ENCODE measurements around the gene GMDS.

The GMDS gene

DNA sequence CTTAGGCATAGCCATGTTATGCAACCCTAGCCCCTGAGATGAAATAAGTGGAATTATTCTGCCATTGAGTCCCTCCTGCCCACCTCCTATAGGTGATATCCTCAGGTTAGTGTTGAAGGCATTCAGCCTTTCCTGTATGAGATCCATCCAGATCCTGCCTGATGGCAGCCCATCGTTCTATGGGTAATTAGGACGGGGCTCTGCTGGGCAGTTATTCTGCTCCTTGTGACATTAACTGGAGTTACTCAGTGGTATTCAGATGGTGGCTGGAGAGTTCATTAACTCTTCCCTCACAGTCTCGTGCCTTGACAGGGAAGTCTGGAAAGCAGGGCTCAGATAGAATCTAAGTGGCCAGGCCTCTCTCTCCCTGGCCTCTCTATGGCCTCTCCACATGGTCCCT lies 9.3 kb upstream of the GMDS start:
- Histone ChIP-seq H3K4me1 (ENCODE audit: insufficient read depth, low read length) (no peaks in the 10 kb centered on the region), H3K9me3 (ENCODE audit: control insufficient read depth, insufficient read depth, low read length) (no peaks in the 10 kb centered on the region), H3K9ac (ENCODE audit: low read depth, low read length) (no peak overlapping the region), H3K36me3 (ENCODE audit: insufficient read depth, low read length) (no peaks in the 10 kb centered on the region; the same call in 1 of the 2 replicates)

DNA sequence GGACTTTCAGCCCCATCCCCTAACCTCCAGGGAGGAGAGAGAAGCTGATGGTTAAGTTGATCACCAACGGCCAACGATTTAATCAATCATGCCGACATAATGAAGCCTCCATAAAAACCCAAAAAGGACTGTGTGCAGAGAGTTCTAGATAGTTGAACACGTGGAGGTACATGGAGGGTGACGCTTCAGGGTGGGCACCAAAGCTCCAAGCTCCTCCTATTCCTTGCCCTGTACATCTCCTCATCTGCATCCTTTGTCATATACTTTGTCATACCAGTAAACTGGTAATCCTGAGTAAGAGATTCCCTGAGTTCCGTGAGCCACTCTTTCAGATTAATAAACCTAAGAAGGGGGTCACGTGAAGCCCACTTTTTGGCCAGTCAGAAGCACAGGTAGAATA lies 3.7 kb upstream of the GMDS start:
- Histone ChIP-seq H3K4me1 (ENCODE audit: insufficient read depth, low read length) (no peaks in the 10 kb centered on the region), H3K9ac (ENCODE audit: low read depth, low read length) (no peak overlapping the region), H3K36me3 (ENCODE audit: insufficient read depth, low read length) (no peaks in the 10 kb centered on the region; the same call in 1 of the 2 replicates)

DNA sequence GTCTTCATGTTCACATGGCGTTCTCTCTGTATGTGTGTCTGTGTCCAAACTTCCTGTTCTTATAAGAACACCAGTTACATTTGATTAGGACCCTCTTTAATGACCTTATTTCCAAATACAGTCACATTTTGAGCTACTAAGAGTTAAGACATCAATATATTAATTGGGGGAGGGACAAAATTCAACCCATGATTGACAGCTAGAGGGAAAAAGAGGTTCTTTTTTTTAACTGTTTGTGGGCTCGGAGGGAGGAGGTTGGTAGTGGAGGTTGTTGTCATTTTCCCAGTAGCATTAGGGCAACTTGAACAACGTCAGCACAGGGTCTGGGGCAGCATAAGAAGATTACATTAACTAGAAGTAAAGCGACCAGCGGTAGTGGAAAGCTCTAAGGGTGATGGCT lies 2.3 kb upstream of the GMDS start:
- Histone ChIP-seq H3K9ac (ENCODE audit: low read depth, low read length) (no peak overlapping the region), H3K9me3 (ENCODE audit: control insufficient read depth, insufficient read depth, low read length) (no peaks in the 10 kb centered on the region), H3K4me1 (ENCODE audit: insufficient read depth, low read length) (no peaks in the 10 kb centered on the region; the same call in 1 of the 2 replicates), H3K36me3 (ENCODE audit: insufficient read depth, low read length) (no peaks in the 10 kb centered on the region; the same call in 1 of the 2 replicates)

More for the DNA sequence above, 3.7 kb upstream of the GMDS start:
- no peaks in the 10 kb centered on the region for H3K9me3 ChIP-seq (ENCODE audit: control insufficient read depth, insufficient read depth, low read length)

DNA sequence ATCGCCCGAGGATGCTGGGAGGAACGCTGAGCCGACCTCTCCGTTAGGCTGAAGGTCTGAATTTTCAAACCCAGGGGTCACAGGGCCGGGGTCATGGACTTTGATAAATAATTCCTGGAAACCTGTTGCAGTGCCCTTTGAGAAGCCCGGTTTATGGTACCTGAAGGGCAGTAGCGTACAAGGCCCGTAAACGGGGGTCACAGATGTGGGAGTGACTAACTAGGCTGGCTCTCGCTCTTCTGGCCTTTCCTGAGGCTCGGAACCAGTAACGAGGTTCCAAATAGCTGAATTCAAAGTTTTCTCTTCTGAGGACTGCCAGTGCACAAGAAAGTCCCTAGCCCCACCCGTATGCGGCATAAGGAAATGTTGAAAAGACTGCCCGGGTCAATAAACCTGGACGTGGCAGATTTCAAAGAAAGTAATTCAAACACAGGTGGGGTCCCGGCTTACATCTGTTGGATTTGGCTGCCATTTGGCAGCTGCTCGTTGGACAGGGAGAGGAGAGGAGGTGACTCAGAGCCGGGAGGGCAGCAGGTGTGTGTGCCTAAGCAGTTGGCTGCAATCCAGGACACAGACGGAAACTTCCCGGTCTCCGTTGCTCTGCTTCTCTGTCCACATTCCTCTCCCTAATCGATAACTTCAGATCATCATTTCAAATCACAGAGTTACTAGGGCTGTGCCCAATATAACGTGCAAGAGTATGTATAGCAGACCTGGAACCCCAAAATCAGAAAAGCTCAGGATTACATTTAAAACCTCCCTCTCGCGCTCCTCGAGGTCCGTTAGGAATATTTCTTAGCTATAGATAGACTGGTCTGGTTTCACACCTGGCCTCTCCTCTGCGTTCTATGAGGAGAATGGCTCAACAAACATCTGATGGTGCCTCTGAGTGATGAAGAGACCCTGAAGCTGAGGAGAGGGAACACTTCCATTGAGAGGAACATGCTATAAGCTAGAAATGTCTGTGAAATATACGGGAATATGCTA lies 765 bp upstream of the GMDS start:
- H3K9ac ChIP-seq (ENCODE audit: low read depth, low read length), result peak overlapping the region; percentile 82
- no peaks in the 10 kb centered on the region for H3K9me3 ChIP-seq (ENCODE audit: control insufficient read depth, insufficient read depth, low read length)
- H3K4me1 ChIP-seq (ENCODE audit: insufficient read depth, low read length), result peaks cover 13% of the 10 kb centered on the region; the same call in 1 of the 2 replicates
- no peaks in the 10 kb centered on the region; the same call in 1 of the 2 replicates for H3K36me3 ChIP-seq (ENCODE audit: insufficient read depth, low read length)

DNA sequence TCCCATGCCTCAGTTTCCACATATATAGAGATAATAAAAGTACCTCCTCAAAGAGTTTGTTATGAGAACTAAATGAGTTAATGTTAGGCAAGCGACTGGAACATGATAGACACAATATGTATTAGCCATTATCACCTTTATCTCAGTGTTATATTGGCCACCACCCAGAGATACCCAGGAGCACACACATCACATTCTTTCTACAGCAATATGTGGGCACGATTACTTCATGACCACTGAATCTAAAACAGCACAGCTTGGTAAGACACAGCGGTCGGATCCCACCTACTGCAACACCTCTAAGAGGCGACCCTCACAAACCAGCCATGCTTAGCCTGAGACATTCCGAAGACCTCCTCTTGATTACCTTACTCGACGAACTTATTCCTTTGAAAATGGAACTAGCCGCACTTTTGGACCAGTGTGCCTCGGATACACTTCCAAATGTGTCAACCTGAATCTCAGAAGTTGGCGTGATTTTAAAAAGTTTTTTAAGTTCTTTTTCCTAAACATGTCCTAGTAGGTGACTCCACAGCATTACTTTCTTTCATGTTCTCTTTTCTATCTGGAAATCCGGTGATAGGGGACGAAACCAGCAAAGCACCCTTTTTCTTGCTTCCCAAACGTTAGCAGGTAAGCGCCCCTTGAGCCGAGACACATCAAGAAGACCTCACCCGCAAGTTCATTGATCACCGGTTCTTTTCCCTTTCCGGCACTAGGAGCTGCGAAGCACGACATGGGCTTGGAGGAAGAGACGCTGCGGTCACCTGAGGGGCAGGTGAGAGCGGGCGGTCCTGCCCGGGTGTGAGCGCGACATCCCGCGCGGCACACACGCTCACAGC lies 923 bp downstream of the GMDS start:
- Histone ChIP-seq H3K4me1 (ENCODE audit: insufficient read depth, low read length) (peaks cover 15% of the 10 kb centered on the region; the same call in 1 of the 2 replicates), H3K9ac (ENCODE audit: low read depth, low read length) (peak overlapping the region; percentile 82), H3K9me3 (ENCODE audit: control insufficient read depth, insufficient read depth, low read length) (no peaks in the 10 kb centered on the region), H3K36me3 (ENCODE audit: insufficient read depth, low read length) (no peaks in the 10 kb centered on the region; the same call in 1 of the 2 replicates)

DNA sequence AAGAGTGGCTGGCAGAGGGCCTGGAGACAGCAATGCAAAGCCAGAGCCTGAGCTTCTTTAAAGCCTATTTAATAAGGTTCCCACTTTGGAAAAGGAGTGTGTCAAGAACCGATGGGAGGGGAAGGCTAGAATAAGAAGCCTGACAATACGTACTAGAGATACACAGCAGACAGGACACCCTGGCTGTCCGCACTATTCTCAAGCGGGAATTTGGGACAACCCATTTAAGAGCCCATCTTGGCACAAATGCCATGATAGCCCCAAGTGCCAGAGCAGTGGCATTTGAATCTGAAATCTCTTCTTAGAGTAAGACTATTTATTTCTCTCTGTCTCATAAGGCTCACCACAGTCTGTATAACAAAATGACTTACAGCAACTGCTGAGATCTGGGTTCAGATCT lies 3.1 kb downstream of the GMDS start:
- H3K36me3 ChIP-seq (ENCODE audit: insufficient read depth, low read length), result no peaks in the 10 kb centered on the region
- H3K4me1 ChIP-seq (ENCODE audit: insufficient read depth, low read length), result peaks cover 15% of the 10 kb centered on the region; the same call in 1 of the 2 replicates
- no peaks in the 10 kb centered on the region for H3K9me3 ChIP-seq (ENCODE audit: control insufficient read depth, insufficient read depth, low read length)
- H3K9ac ChIP-seq (ENCODE audit: low read depth, low read length), result no peak overlapping the region

DNA sequence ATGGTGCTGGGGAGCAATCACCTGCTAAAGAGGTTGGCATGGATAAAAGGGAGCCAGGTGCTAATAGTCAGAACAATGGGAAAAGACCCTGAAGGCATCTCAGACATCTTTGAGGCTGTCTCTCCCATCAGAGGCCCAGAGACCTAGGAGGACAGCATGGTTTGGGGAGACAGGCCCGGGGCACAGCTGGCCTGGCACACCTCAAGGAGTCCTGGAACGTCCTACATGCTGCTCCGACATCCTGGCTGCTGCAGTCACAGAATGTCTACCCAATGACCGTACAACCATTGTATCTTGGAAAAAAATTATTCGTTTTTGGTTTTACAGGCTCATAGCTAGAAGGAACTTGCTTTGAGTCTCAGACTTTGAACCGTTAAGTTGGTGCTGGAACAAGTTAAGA lies 4.4 kb downstream of the GMDS start:
- H3K4me1 ChIP-seq (ENCODE audit: insufficient read depth, low read length), result peaks cover 15% of the 10 kb centered on the region; the same call in 1 of the 2 replicates
- H3K9ac ChIP-seq (ENCODE audit: low read depth, low read length), result no peak overlapping the region
- H3K36me3 ChIP-seq (ENCODE audit: insufficient read depth, low read length), result no peaks in the 10 kb centered on the region
- no peaks in the 10 kb centered on the region for H3K9me3 ChIP-seq (ENCODE audit: control insufficient read depth, insufficient read depth, low read length)

DNA sequence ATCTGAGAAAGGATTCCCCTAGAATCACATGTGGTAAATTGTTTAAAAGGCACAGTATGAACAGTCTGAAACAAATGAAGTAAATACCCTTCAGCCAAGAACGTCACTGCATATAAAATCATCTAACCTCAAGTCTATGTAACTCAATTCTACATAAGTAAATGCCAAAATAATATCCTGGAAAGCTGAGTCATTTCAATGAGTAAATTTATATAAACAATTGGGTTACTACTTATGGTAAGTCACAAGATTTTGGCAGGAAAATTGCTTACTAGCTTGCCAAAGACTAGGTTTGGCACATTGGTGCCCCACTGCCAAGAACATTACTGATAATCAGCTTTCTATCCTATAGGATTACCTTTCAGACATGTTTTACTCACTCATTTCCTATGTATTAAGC lies 8.4 kb downstream of the GMDS start:
- peaks cover 10% of the 10 kb centered on the region; the same call in 1 of the 2 replicates for H3K4me1 ChIP-seq (ENCODE audit: insufficient read depth, low read length)
- H3K36me3 ChIP-seq (ENCODE audit: insufficient read depth, low read length), result no peaks in the 10 kb centered on the region
- H3K9me3 ChIP-seq (ENCODE audit: control insufficient read depth, insufficient read depth, low read length), result no peaks in the 10 kb centered on the region
- H3K9ac ChIP-seq (ENCODE audit: low read depth, low read length), result no peak overlapping the region

DNA sequence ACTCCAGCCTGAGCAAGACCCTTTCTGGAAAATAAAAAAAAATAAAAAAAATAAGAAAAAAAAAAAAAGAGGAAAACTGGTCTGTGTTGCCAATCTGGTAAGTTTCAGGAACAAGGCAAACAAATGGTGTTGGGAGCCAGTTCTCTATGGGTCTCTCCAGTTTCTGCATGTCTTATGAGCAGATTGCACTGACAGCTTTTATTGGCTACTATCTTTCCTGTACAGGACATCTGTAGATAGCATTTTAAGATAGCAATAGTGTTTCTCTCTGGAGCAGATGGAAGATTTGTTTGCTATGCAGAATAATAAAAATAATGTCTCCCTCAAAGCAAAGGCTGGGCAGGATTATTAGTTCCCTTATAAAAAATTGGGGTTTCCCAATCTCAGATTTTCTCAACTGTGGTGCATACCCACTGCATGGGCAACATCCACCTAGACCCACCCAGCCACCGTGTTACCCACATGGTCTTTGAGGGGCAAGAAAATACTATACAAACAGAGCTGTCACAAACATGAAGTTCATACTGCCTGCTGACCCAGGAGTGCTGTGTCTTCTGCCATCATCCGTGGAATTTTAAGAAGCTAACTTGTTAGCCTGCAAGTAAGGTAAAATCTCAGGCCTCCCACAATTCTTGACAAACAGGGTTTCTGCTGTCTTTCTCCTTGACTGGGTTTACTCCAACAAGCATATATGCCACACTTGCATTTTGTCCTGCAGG lies 9.5 kb downstream of the GMDS start:
- Histone ChIP-seq H3K36me3 (ENCODE audit: insufficient read depth, low read length) (no peaks in the 10 kb centered on the region), H3K9me3 (ENCODE audit: control insufficient read depth, insufficient read depth, low read length) (no peaks in the 10 kb centered on the region), H3K4me1 (ENCODE audit: insufficient read depth, low read length) (peaks cover 7% of the 10 kb centered on the region; the same call in 1 of the 2 replicates), H3K9ac (ENCODE audit: low read depth, low read length) (no peak overlapping the region)

DNA sequence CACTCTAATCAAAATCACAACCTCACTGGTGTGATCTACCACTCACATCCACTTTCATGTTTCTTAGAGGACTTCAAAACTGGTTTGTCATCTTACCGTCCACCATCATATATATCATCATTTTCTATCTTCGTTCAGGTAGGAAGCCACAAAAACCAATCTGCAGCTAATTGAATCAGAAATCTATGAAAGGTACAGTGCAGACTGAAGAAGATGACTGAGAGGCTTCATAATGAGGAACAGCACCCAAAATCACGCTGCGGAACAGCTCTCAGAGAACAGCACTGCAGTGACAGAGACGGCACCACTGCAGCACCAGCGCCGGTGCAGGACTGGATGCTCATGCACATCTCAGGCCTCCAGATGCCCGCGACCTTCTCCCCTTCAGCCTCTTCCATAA lies 13.0 kb downstream of the GMDS start:
- no peaks in the 10 kb centered on the region for H3K36me3 ChIP-seq (ENCODE audit: insufficient read depth, low read length)
- H3K9ac ChIP-seq (ENCODE audit: low read depth, low read length), result no peak overlapping the region
- peaks cover 14% of the 10 kb centered on the region; the same call in 1 of the 2 replicates for H3K4me1 ChIP-seq (ENCODE audit: insufficient read depth, low read length)
- H3K9me3 ChIP-seq (ENCODE audit: control insufficient read depth, insufficient read depth, low read length), result no peaks in the 10 kb centered on the region

DNA sequence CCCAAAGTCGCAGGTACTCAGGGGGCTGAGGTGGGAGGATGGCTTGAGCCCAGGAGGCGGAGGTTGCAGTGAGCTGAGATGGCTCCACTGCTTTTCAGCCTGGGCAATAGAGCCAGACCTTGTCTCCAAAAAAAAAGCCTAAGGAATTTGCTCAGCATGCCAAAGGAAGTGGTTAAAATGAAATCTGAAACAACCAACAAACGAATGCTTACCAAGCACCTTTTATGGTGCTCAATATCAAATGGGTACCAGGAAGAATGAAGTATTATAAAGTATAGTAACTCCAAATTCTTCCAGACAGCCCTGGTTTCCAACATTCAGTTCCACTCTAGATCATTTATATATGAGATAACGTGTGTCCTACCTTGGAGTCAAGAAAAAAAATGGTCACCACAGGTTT lies 14.0 kb downstream of the GMDS start:
- Histone ChIP-seq H3K9me3 (ENCODE audit: control insufficient read depth, insufficient read depth, low read length) (no peaks in the 10 kb centered on the region), H3K36me3 (ENCODE audit: insufficient read depth, low read length) (no peaks in the 10 kb centered on the region), H3K4me1 (ENCODE audit: insufficient read depth, low read length) (peaks cover 14% of the 10 kb centered on the region; the same call in 1 of the 2 replicates), H3K9ac (ENCODE audit: low read depth, low read length) (no peak overlapping the region)

DNA sequence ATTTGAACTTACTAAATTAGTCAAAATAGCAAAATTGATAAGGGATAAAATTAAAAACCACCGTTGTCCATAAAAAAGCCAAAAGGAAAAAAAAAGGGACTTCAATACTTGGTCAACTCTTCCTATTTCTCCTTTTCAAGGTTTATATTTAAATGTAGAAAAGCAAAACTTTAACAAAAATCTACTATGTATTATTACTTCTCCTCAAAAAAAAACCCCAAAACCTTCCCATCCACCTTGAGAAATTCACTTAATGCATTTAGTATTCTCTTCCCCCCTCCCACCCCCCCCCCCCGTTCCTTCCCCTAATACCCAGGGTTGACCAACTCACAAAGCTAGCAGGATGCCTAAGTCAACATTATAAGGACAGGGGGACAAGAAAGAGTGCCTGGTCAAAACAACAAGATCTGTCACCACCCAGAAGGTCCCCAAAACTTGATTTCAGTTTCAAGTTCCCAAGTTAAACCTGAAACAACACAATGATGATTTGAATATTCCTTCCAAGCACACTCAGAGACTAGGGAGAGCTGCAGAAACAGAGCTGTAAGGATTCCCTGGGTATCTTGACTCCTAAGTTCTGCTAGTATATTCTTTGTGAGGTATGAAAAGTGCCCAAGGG lies 14.6 kb downstream of the GMDS start:
- Histone ChIP-seq H3K9me3 (ENCODE audit: control insufficient read depth, insufficient read depth, low read length) (no peaks in the 10 kb centered on the region), H3K9ac (ENCODE audit: low read depth, low read length) (no peak overlapping the region), H3K4me1 (ENCODE audit: insufficient read depth, low read length) (peaks cover 14% of the 10 kb centered on the region; the same call in 1 of the 2 replicates), H3K36me3 (ENCODE audit: insufficient read depth, low read length) (no peaks in the 10 kb centered on the region)

DNA sequence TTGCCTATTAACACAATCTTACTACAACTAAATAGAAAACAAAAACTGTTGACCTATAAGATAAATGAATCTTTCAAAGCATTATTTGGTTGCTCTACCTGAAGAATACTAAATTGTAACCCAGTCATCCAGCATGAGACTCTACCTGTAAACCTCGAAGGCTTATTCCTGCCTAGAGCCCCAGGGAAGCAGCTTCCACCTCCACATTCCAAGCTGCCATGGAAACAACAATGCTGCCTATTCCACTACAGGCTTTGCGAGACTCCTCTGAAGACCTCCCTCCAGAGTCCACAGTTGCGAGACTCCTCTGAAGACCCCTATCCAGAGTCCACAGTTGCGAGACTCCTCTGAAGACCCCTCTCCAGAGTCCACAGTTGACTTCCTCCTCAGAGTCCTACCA lies 15.7 kb downstream of the GMDS start:
- H3K9me3 ChIP-seq (ENCODE audit: control insufficient read depth, insufficient read depth, low read length), result no peaks in the 10 kb centered on the region

More for the DNA sequence above, 15.7 kb downstream of the GMDS start:
- no peaks in the 10 kb centered on the region for H3K36me3 ChIP-seq (ENCODE audit: insufficient read depth, low read length)
- peaks cover 14% of the 10 kb centered on the region; the same call in 1 of the 2 replicates for H3K4me1 ChIP-seq (ENCODE audit: insufficient read depth, low read length)
- H3K9ac ChIP-seq (ENCODE audit: low read depth, low read length), result no peak overlapping the region
